LNCaP clone FGC (cell line): ENCODE measurements around the gene ERG.

ENCODE experiments used
- DNase-seq: peaks from one replicate; pipeline ENCODE4 v3.0.0-alpha.2; 2011; ENCODE audit warnings: low read depth
- H3K4me3 ChIP-seq: 2 replicates; pipeline ENCODE4 v1.5.1; 2011; ENCODE audit warnings: mild to moderate bottlenecking, low read depth, low read length, control low read depth
- CTCF ChIP-seq: IDR thresholded peaks from 2 replicates; pipeline ENCODE4 v1.5.1; 2012; ENCODE audit warnings: mild to moderate bottlenecking; ENCODE audit not compliant: control insufficient read depth, insufficient read depth; ENCODE audit errors: extremely low read depth

Gene ERG

DNA sequence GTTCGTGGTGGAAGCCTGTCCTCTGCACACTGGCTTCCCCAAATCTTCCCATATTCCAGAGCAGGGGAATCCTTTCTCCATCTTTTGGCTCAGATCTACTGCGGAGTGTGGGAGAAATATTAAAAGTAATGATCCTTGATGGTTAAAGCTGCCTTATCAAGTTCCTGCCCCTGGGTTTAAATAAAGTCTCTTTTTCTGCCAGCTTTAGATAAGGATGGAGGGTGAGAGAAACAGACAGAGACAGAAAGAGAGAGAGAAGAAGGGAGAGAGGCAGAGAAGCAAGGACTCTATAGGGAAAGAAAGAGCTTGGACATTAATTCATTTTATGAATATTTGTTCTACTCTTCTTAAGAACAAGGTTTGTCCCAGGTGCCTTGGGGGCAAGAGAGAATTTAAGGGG, 143.5 kb downstream of the ERG start:
- no peak for DNase-seq

GRCh38 chr21:38354231-38354630, 144.0 kb downstream of the ERG start:
- no peak for TF ChIP-seq CTCF
- H3K4me3 ChIP-seq: no peak overlapping the region
- no peak for DNase-seq

More for the DNA sequence above, 143.5 kb downstream of the ERG start:
- no peak overlapping the region for H3K4me3 ChIP-seq
- no peak for TF ChIP-seq CTCF

GRCh38 chr21:38352536-38353219, 145.6 kb downstream of the ERG start:
- TF ChIP-seq CTCF: peak; percentile 71
- H3K4me3 ChIP-seq: no peak overlapping the region
- DNase-seq: peak; percentile 8

DNA sequence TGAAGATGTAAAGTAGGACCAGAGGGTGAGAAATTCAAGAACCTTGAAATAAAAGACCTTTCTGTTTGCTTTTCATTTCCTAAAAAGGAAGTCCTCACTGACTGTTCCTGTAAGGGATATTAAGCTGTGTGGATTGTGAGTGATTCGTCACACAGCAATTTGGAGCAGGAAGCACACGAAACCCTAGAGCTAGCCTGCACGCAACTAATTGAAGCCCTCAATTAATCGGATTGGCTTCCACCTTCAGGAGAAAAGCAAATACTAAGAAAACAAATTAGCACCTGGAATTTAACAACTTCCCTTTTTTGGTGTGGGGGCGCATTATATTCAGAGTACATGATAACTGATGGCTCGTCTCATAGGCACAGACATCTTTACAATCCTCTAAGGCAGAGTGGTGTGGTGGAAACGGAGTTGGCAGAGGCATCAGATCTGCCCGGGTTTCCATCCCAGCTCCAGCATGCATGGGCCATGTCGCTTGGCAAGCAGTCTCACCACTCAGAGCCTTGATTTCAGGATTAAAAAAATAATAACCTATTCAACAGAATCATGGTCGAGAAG, 146.2 kb downstream of the ERG start:
- no peak for TF ChIP-seq CTCF
- DNase-seq: no peak
- H3K4me3 ChIP-seq: no peak overlapping the region

DNA sequence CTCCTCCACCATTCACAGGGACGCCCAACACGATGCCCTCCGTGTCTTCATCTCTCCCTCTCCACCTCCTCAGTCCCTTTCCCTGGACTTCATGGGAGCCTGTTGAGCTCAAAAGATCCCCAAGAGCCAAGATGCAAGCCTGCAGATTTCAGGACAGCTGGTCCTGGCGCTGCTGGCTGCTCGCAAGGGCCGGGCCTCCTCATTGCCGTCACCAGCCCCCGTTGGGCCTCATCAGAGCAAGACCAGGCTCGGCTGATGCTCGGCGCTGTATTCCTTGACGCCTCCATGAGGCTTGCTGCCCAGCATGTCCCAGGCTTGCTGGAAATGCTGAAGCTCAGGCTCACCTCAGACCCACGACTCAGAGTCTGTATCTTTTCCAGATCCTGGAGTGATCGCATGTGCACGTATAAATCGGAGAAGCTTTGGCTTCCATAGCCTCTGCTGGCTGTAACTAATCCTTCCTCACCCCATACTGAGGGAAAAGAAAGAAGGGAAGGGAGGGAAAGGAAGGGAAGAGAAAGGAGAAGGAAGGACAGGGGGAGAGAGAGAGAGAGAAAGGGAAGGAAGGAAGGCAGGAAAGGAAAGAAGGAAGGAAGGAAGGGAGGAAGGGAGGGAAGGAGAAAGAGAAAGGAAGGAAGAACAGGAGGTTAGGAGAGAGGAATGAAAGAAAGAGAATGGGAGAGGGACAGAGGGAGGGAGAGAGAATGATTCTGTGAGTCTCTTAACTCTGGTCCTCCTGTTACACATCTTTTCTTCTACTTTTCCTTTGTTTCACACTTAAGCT, 146.9 kb downstream of the ERG start:
- H3K4me3 ChIP-seq: no peak overlapping the region
- DNase-seq: no peak
- TF ChIP-seq CTCF: no peak

DNA sequence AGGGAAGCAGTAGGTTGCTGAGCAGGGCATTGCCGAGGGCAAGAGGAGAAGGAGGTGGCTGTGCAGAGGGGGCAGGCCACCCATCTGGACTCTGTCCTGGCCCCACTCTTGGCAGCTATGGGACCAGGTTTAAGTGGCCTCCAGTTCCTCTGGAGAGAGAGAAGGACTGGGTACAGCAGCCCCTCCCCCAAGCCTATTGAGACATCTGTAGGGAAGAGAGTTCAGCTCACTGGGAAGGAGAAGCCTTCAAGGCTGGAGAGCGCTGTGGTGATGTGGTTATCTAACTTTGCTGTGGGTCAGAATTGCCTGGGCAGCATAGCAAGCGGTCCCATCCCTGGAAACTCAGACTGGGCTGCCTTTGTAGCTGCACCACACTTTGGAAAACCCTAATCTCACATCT, 147.6 kb downstream of the ERG start:
- TF ChIP-seq CTCF: no peak
- H3K4me3 ChIP-seq: no peak overlapping the region
- DNase-seq: no peak
